Pancreas (tissue), 10 donors: ENCODE data around the gene KCNQ5. TPM values are rescaled to one million over a fixed set of nuclear protein-coding genes. Genes with fewer than 3 reads are reported as not detected.

Experiments used
- ATAC-seq, 4 donors: fragments of 200-7000 bp; cut with Tn5 transposase; one replicate each; pipeline versions ENCODE4 v1.8.0 to v1.9.1; 2020; ENCODE audit warnings: mild to moderate bottlenecking in 4 of 4, moderate library complexity in 4 of 4
- DNase-seq, 6 donors: peaks; one replicate each; pipeline ENCODE4 v3.0.0-alpha.2; 2020
- FAIRE-seq: peaks from 2 replicates; lab custom pipeline; 2012; peaks lifted over from hg19 to GRCh38; lab: Jason Lieb, UNC
- H3K27ac ChIP-seq, 4 donors: fragments of 200-600 bp; sonication (generic); 1 replicate in 3 of 4; 2 replicates in 1 of 4; pipeline versions ENCODE4 v1.5.0 to v1.8.0; 2020
- H3K27me3 ChIP-seq, 4 donors: fragments of 200-600 bp; one replicate each; pipeline ENCODE4 v1.8.0; 2021
- H3K36me3 ChIP-seq, 3 donors: fragments of 200-600 bp; sonication (generic) in 1 of 3; one replicate each; pipeline versions ENCODE4 v1.5.0 to v1.8.0; 2020 to 2021
- H3K4me1 ChIP-seq, 3 donors: fragments of 200-600 bp; one replicate each; pipeline ENCODE4 v1.8.0; 2021
- H3K4me3 ChIP-seq, 4 donors: fragments of 200-600 bp; sonication (generic) in 2 of 4; one replicate each; pipeline versions ENCODE4 v1.5.0 to v1.8.0; 2020 to 2021
- H3K9me3 ChIP-seq, 4 donors: fragments of 200-600 bp; one replicate each; pipeline ENCODE4 v1.8.0; 2021
- WGBS, 2 donors: extraction: QIAGEN DNeasy Blood & Tissue Kit; methylation state at CpG; one replicate each; pipeline ENCODE4 v1.1.7; 2013; 5-methylcytosine and 5-hydroxymethylcytosine counted together
- intact Hi-C, 3 donors: fragments of 100-400 bp; cut with DNase I; formaldehyde crosslinking; loops; one replicate each; pipeline versions ENCODE4 v1.11.1 to v1.14.2; 2022
- polyA plus RNA-seq, 2 donors: library from polyadenylated mRNA; stranded (reverse); fragments of 200-250 nt; gene quantifications; one replicate each; pipeline ENCODE4 v1.2.3, GENCODE V29; 2013
- total RNA-seq, 6 donors: library from RNA; stranded (reverse); fragmentation: NEBNext Ultra II Directional in 4 of 6; extraction: Animal tissue kit (Norgen Biotek cat#: 25700) in 4 of 6; gene quantifications; one replicate each; pipeline versions ENCODE4 v1.2.1 to v1.2.4, GENCODE V29; 2021 to 2023
- TF ChIP-seq, protein P1 (sequence below), 4 donors: fragments of 200-600 bp; sonication (generic) in 3 of 4; IDR thresholded peaks; one replicate each; pipeline versions ENCODE4 v1.5.0 to v1.8.0; 2021; ENCODE audit warnings: antibody characterized with exemption in 4 of 4
- donor health status: healthy with polysubstance abuse.
- donor health status: DM: no; HTN: no; CAD: no; lungs with moderate emphysema.
- donor health status: DM: no; HTN: no; CAD: no.
- donor health status: control.
- donor health status: control.
- donor health status: Bipolar disorder and iron deficiency.
- donor health status: DM: yes; HTN: yes; CAD: no.
- donor health status: DM: no; HTN: no; CAD: no.
- donor health status: DM: no; HTN: no; CAD: no.
- donor health status: DM: yes; HTN: yes; CAD: no.

KCNQ5 gene
- total and polyA plus RNA-seq, 8 donors = 0.03 to 1.1 (median 0.13) TPM

DNA sequence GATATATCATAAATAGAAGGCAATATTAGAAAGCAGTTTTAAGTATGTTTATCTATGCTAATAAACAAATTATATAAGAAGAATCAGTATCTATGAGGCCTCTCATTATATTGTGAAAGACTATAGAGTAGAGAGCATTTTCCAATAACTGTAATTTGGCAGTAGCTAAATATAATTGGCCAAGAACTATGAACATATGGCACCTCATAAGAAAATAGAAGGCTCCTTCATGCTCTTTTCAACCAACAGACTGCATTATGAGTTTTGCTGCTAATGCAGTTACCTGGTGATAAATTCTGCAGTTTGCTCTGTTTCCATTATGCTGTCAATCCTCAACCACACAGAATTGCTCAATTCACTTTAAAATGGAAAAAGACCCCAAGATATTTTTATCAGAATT, 382.4 kb downstream of the KCNQ5 start:
- no peak for FAIRE-seq

DNA sequence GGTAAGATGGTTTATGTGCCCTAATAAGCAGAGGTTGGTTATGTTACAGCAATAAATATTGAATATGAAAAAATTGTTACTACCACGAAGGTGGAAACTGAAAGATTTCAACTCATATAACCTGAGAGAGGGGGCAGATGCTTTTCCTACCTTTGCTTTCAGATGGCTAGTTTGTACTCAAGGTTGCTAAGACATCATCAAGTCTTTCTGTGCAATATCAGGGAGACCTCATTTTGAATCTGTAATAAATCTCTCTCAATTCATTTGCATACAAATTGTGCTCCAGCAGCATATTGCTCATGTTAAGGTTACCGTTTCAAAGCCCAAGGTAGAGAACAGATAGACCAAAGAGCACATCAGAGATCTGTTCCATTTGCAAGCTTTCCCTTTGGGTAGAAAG, 383.0 kb downstream of the KCNQ5 start:
- intact Hi-C loops = no loop called here
- no peak overlapping the region for H3K4me3 ChIP-seq
- FAIRE-seq = no peak

More for the DNA sequence above, 382.4 kb downstream of the KCNQ5 start:
- DNase-seq = no peak
- TF ChIP-seq, protein P1, sequence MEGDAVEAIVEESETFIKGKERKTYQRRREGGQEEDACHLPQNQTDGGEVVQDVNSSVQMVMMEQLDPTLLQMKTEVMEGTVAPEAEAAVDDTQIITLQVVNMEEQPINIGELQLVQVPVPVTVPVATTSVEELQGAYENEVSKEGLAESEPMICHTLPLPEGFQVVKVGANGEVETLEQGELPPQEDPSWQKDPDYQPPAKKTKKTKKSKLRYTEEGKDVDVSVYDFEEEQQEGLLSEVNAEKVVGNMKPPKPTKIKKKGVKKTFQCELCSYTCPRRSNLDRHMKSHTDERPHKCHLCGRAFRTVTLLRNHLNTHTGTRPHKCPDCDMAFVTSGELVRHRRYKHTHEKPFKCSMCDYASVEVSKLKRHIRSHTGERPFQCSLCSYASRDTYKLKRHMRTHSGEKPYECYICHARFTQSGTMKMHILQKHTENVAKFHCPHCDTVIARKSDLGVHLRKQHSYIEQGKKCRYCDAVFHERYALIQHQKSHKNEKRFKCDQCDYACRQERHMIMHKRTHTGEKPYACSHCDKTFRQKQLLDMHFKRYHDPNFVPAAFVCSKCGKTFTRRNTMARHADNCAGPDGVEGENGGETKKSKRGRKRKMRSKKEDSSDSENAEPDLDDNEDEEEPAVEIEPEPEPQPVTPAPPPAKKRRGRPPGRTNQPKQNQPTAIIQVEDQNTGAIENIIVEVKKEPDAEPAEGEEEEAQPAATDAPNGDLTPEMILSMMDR (IDR thresholded peaks at IDR 0.05) = no peak
- H3K9me3 ChIP-seq = no peaks in the 10 kb centered on the region
- ATAC-seq = no peak
- no peaks in the 10 kb centered on the region for H3K27me3 ChIP-seq
- H3K36me3 ChIP-seq = no peaks in the 10 kb centered on the region
- no peak overlapping the region for H3K4me3 ChIP-seq
- no peaks in the 10 kb centered on the region for H3K4me1 ChIP-seq
- intact Hi-C loops = no loop called here
- H3K27ac ChIP-seq = no peak overlapping the region

GRCh38 chr6:73006146-73006545, 384.3 kb downstream of the KCNQ5 start:
- ATAC-seq (no peak), DNase-seq (no peak), FAIRE-seq (no peak)
- Histone ChIP-seq H3K27me3 (no peaks in the 10 kb centered on the region), H3K36me3 (no peaks in the 10 kb centered on the region), H3K4me1 (no peaks in the 10 kb centered on the region), H3K4me3 (no peak overlapping the region), H3K9me3 (no peaks in the 10 kb centered on the region), H3K27ac (no peak overlapping the region)
- TF ChIP-seq, protein P1 (IDR thresholded peaks at IDR 0.05) = no peak
- intact Hi-C loops = no loop called here
- WGBS, 2 donors = 46 to 61% methylated on average over 2 of the region's 2 CpGs

More for the DNA sequence above, 383.0 kb downstream of the KCNQ5 start:
- H3K27me3 ChIP-seq = no peaks in the 10 kb centered on the region
- no peak for DNase-seq
- TF ChIP-seq, protein P1 (IDR thresholded peaks at IDR 0.05) = no peak
- H3K27ac ChIP-seq = no peak overlapping the region
- H3K4me1 ChIP-seq = no peaks in the 10 kb centered on the region
- WGBS, 2 donors = 62 to 65% methylated on average over 2 of the region's 2 CpGs
- no peak for ATAC-seq
- H3K9me3 ChIP-seq = no peaks in the 10 kb centered on the region
- no peaks in the 10 kb centered on the region for H3K36me3 ChIP-seq

- TF ChIP-seq, protein P1 (IDR thresholded peaks at IDR 0.05) = no peak
- Histone ChIP-seq H3K27me3 (no peaks in the 10 kb centered on the region), H3K36me3 (no peaks in the 10 kb centered on the region), H3K9me3 (no peaks in the 10 kb centered on the region), H3K4me1 (no peaks in the 10 kb centered on the region), H3K4me3 (no peak overlapping the region), H3K27ac (no peak overlapping the region)
- ATAC-seq (no peak), DNase-seq (no peak), FAIRE-seq (no peak)
- intact Hi-C loops = no loop called here
- WGBS, 2 donors = 55 to 62% methylated on average over 3 of the region's 3 CpGs
Measured at GRCh38 chr6:73011945-73012344, 390.1 kb downstream of the KCNQ5 start.

- TF ChIP-seq, protein P1 (IDR thresholded peaks at IDR 0.05) = no peak
- ATAC-seq (no peak), FAIRE-seq (no peak), DNase-seq (no peak)
- intact Hi-C loops = no loop called here
- H3K27ac ChIP-seq = no peak overlapping the region
- no peaks in the 10 kb centered on the region for H3K36me3 ChIP-seq
- no peaks in the 10 kb centered on the region for H3K9me3 ChIP-seq
- H3K27me3 ChIP-seq = no peaks in the 10 kb centered on the region
- no peaks in the 10 kb centered on the region for H3K4me1 ChIP-seq
- 43 to 46% methylated on average over 2 of the region's 2 CpGs for WGBS, 2 donors
- no peak overlapping the region for H3K4me3 ChIP-seq
Measured at GRCh38 chr6:73017476-73017875, 395.6 kb downstream of the KCNQ5 start.
